HG02642 (cell line): ENCODE results near the gene TTLL13.

Experiments
- ATAC-seq: cut with Tn5 transposase; IDR thresholded peaks from one replicate; pipeline ENCODE4 v1.9.1; 2021; ENCODE audit warnings: mild to moderate bottlenecking; ENCODE audit not compliant: unreplicated experiment, poor library complexity

The TTLL13 gene

DNA sequence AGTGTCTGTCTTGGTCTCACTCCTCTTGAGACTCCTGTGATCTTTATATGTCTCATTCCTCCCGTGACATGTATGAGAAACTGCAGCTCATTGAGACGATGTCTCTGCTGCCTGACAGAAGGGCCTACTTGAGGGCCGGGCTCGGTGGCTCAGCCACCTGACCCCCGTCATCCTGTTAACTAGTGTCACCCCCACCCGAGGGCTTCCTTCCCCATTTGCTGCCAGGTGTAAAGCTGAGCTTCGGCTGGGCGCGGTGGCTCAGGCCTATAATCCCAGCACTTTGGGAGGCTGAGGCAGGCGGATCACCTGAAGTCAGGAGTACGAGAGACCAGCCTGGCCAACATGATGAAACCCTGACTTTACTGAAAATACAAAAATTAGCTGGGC, 35.5 kb upstream of the TTLL13 start:
- no peak for ATAC-seq

DNA sequence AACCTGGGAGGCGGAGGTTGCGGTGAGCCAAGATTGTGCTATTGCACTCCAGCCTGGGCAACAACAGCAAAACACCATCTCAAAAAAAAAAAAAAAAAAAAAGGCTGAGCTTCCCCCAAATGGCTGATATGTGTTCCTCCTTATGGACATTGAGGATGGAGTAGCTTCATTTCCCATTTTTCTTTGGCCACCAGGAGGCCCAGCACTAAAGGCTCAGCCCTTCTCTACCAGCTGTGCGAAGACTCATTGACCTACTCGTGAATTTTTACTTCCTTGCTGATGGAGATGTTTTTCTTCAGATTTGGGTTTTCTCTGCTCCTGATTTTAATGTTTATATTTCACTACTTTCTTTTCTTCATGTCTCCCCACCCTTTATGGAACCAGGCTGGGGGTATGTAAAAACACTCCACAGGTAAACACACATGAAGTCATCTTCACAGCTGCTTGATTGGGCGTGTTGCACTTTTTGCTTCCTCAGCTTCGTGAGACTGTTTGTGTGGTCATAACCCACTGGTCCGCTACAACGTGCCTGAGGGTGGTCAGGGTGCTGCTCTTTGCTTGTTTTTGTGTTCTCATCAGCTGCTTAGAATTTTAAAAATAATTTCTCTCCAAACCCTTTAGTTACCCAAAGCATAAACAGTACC, 34.7 kb upstream of the TTLL13 start:
- ATAC-seq = no peak

DNA sequence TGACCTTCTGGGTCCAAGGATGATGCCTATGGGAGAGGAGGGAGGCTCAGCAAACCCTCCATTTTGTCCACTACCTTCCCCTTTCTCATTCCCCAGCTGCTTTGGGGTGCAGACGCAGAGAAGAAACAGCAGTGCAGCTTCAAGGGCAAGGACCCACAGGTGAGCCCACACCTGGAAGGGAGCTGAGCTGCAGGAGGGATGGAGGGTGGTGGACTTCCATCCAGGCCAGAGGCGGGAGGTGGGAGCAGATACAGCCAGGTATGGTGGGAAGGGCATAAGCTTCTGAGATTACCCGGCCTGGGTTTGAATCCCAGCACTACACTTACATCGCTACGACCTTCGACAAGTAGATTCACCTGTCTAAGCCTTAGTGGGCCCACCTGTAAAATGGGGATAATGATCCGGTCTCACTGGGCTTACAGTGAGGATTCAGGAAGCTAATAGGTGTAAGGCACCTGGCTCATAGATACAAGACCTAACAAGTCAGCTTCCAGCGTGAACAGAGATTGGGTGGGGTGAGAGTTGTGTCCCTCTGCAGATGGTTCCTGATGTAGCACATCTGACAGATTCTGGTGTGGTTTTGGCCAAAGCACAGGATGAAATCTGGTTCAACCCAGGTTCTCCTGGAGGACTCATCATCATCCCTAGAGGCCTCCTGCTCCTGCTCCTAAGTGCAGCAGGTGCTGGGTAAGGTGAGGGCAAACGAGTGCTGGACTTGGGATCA, 31.5 kb upstream of the TTLL13 start:
- ATAC-seq = no peak

DNA sequence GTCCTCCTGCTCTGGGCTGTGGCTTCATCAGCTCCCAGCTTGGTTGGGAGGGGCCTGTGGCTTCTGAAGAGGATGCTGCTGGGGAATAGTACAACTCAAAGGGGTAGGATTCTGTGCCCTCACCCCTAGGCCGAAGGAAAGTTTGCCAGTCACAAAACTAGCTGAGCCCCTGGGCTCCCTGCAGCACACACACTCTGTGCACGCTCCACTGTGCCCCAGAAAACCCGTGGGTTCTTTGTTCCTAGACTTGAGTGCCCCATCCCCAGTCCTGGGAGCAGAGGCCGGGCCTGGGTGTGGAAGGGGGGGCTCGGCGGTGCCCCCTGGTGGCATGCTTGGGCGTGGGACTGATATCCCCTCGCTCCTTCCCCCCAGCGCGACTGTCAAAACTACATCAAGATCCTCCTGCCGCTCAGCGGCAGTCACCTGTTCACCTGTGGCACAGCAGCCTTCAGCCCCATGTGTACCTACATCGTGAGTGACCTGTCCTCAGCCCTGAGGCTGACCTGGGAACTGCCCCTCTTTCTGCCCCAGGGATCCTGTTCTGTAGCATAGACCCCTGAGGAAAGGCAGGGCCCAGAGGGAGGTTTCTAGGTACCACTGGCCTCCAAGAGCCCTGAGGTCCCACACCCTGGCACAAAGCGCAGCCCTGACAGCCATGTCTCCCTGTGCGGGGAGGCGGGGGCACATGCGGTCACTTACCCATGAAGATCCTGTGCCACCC, 29.8 kb upstream of the TTLL13 start:
- ATAC-seq = no peak

DNA sequence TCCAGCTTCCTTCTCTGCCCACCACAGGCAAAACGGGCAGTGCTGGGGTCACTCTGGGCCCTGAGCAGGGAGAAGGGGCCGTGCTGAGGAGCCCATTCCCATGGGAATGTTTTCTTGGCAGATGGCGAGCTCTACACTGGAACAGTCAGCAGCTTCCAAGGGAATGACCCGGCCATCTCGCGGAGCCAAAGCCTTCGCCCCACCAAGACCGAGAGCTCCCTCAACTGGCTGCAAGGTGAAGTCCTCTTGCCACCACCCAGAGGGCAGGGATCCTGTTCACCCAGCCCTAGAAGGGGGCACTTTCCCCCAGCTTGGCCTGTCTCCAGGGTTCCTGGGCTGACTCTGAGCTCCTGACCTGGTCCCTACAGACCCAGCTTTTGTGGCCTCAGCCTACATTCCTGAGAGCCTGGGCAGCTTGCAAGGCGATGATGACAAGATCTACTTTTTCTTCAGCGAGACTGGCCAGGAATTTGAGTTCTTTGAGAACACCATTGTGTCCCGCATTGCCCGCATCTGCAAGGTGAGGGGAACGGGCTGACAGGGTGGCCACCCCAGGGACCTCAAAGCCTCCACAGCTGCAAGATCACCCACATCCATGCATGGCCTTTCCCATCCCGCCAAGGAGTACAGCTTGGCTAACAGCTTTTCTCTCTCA, 28.0 kb upstream of the TTLL13 start:
- ATAC-seq = no peak

DNA sequence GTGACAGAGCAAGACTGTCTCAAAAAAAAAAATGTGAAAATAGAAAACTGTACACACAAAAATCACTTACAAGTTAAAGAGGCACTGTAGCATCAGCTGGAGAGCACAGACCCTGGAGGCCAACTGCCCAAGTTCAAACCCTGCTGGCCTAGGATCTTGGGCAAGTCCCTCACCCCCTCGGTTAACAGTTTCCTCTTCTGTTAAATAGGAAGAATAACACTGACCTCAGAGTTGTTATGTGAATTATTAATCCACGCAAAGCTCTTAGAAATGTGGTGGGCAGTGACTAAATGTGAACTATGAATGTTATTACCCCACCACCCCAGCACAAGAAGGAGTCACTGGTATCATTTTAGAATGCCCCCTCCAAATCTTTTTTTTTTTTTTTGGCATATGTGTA, 26.8 kb upstream of the TTLL13 start:
- ATAC-seq = no peak

DNA sequence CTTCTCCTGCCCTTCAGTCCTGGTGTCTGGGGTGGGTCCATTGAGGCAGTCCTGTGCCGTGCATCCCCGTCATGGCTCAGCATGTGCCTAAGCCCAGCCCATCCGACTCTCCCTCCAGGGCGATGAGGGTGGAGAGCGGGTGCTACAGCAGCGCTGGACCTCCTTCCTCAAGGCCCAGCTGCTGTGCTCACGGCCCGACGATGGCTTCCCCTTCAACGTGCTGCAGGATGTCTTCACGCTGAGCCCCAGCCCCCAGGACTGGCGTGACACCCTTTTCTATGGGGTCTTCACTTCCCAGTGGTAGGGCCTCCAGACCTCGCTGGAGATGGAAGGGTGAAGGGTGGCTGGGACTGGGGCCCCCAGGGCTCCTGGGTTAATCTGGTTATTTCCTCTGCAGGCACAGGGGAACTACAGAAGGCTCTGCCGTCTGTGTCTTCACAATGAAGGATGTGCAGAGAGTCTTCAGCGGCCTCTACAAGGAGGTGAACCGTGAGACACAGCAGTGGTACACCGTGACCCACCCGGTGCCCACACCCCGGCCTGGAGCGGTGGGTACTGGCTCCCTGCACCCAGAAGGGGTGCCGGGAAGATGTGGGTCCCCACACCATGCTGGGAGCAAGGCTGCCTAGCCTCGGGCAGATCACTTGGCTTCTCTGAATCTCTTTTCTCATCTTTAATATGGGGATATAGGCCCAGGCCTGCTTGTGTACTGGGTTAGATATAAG, 25.8 kb upstream of the TTLL13 start:
- no peak for ATAC-seq

DNA sequence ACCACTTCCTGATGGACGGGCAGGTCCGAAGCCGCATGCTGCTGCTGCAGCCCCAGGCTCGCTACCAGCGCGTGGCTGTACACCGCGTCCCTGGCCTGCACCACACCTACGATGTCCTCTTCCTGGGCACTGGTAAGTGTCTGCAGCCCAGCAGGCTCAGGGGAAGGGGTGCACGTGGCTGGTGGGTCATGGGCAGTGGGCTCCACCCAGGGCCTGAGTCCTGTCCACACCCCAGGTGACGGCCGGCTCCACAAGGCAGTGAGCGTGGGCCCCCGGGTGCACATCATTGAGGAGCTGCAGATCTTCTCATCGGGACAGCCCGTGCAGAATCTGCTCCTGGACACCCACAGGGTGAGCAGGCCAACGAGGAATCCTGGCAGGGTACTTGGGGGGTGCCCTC, 24.3 kb upstream of the TTLL13 start:
- ATAC-seq = no peak

DNA sequence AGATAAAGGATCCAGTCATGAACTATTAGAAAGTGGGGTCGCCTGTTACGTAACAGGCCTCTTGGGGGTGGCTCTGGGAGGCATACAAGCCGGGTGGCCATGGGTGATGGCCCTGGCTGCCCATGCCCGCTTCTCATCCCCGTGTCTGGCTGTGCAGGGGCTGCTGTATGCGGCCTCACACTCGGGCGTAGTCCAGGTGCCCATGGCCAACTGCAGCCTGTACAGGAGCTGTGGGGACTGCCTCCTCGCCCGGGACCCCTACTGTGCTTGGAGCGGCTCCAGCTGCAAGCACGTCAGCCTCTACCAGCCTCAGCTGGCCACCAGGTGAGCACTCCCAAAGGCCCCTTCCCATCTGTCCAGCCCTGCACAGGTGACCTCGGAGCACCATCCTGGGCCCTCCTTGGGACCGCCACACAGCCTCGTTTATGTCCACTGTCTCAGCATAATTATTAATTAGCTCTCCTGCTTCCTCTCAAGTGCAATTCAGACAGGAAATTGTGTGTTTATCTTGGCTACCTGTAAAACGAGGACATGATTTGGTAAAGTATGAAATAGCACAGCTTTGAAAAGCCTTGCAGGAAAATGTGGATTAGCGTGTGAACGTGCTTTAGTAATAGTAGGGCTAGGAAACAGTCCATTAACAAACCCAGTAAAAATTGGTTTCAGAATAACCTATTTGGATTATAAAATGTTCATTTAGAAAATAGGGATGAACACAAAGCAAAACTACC, 23.7 kb upstream of the TTLL13 start:
- ATAC-seq = no peak

DNA sequence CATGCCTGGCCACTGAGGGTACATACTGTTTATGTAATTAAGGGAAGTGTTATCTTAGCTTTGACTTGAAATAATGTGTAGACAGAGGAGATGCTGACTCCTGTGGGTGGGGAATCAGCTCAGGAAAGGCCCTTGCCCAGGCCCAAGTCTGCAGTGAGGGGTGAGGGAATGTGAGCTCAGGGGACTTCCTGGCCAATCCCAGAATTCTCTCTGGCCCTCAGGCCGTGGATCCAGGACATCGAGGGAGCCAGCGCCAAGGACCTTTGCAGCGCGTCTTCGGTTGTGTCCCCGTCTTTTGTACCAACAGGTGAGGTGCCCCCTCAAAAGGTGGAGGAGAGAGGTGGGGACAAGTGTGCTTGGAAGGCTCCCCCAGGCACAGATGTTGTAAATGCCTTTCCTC, 22.0 kb upstream of the TTLL13 start:
- no peak for ATAC-seq

DNA sequence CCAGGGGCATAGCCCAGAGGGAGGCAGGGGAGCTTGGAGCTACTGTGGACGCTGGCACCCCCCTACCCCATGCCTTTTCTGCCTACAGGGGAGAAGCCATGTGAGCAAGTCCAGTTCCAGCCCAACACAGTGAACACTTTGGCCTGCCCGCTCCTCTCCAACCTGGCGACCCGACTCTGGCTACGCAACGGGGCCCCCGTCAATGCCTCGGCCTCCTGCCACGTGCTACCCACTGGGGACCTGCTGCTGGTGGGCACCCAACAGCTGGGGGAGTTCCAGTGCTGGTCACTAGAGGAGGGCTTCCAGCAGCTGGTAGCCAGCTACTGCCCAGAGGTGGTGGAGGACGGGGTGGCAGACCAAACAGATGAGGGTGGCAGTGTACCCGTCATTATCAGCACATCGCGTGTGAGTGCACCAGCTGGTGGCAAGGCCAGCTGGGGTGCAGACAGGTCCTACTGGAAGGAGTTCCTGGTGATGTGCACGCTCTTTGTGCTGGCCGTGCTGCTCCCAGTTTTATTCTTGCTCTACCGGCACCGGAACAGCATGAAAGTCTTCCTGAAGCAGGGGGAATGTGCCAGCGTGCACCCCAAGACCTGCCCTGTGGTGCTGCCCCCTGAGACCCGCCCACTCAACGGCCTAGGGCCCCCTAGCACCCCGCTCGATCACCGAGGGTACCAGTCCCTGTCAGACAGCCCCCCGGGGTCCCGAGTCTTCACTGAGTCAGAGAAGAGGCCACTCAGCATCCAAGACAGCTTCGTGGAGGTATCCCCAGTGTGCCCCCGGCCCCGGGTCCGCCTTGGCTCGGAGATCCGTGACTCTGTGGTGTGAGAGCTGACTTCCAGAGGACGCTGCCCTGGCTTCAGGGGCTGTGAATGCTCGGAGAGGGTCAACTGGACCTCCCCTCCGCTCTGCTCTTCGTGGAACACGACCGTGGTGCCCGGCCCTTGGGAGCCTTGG, 21.3 kb upstream of the TTLL13 start:
- no peak for ATAC-seq

DNA sequence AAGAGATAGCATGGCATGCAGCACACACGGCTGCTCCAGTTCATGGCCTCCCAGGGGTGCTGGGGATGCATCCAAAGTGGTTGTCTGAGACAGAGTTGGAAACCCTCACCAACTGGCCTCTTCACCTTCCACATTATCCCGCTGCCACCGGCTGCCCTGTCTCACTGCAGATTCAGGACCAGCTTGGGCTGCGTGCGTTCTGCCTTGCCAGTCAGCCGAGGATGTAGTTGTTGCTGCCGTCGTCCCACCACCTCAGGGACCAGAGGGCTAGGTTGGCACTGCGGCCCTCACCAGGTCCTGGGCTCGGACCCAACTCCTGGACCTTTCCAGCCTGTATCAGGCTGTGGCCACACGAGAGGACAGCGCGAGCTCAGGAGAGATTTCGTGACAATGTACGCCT, 20.4 kb upstream of the TTLL13 start:
- no peak for ATAC-seq

DNA sequence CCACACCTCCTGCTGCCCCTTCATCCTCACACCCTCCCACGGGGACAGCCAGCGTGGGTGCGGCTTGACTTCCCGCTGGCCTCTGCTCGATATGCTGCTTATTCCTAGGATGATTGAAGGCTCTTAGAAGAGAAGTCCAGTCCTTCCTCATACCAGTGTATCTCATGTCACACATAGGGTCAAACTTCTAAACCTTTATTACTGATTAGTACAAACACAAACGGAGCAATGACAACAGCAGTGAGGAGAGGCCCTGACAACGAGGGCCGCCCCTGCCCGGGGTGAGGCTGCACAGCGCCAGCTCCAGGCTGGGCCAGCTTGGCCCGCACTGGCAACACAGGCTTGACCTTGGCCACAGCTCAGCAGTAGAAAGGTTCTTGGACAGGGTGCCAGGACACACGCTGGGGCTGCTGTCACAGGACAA, 19.3 kb upstream of the TTLL13 start:
- no peak for ATAC-seq

DNA sequence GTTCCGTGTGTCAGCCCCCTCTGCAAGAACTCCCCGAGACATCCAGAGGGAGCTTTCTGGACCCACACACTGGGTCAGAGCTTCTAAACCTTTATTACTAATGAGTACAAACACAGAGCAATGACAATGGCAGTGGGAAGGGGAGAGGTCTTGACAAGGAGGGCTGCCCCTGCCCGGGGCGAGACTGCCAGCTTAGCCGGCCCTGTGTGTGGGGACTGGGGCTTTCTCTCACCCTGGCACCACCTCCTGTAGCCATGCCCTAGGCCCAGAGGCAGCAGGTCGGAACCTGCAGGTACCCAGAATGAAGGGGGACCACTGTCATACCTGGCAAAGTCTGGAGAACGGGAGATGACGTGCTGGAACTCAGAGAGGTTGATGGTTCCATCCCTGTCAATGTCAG, 18.7 kb upstream of the TTLL13 start:
- ATAC-seq = no peak

DNA sequence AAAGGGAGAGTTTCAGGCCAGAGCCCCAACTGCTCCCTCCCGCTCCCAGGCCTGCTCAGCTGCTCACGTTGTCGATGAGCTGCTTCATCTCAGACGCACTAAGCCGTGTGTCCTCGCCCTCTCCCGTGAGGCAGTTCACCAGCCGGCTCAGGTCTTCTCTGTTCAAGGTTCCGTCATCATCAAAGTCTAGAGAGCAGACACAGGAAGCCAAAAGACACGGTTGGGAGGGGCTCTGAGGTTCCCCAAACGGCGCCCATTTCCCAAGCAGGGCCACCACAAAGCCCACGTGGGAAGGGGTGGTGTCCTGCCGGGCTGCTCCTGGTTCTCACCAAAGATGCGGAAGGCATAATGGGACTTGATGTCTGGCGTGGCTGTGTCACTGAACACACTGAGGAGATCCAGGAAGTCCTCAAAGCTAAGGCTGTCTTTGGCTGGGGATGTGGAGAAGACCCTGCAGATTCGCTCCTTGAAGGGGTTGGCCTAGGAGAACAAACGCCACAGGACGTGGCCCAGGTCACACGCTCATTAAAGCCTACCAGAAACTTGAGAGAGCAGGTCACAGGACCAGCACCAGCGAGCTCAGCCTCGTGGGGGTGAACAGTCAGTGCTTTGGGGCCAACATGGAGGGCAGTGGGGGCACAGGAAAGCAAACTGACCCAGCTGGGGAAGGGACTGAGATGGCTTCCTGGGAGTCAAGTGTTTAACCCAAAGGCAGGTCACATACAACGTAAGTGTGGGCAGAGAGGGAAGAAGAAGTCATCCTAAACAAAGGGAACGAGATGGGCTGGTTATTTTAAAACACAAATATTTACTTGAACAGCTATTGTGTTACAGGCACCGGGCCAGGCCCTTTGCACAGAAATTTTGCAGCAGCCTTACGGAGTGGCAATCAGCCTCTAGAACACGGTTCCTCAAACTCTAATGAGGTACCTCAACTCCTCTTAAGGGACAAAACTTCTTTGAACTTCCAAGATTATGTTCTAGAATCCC, 18.0 kb upstream of the TTLL13 start:
- ATAC-seq = no peak

DNA sequence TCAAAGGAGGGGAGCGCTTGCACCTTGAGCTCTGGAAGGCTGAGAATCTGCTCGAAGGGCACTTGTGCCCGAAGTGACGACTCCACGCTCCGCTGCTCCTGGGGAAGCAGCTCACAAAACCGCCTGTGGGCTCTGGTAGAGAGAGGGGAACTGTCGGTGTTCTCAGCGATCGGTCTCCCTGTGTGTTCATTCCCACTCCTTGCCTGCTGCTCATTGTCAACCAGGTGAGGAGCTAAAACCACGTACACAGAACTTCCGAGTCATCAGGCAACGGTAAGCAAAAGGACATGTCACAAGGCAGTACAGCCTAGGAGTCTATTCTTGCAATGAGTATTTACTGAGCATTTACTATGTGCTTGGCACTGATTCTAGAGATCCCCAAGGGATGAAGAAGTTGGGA, 17.2 kb upstream of the TTLL13 start:
- ATAC-seq = no peak

DNA sequence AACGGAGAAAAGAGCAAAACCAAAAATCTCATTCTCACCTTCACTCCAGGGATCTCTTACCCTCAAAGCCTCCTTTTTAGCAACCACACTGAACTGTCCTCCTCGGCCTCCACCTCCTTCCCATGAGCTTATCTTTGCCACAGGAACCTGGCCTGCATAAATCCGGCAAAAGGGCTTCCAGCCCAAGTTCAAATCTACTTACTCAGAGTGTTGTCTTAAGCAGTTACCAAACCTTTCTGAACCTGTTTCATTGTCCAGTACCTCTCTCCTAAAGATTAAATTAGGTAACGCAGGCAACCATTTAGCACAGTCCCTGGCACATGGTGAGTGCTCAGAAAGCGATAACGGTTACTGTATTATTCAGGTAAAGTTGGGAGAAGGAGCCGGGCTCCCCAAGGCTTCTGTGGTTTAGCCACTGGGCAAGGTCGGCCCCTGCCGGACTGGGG, 16.4 kb upstream of the TTLL13 start:
- no peak for ATAC-seq
